ENCODE data around the gene DTNB. TPM values are rescaled to one million over a fixed set of nuclear protein-coding genes. Genes with fewer than 3 reads are reported as not detected.
"Not testable (repeated sequence)": the region's sequence is repeated elsewhere in the genome, so short reads cannot be mapped to it uniquely, and the experiment has no call there.

DTNB gene
- polyA plus RNA-seq, 1 donor from 2014 or later = 22.5 TPM

DNA sequence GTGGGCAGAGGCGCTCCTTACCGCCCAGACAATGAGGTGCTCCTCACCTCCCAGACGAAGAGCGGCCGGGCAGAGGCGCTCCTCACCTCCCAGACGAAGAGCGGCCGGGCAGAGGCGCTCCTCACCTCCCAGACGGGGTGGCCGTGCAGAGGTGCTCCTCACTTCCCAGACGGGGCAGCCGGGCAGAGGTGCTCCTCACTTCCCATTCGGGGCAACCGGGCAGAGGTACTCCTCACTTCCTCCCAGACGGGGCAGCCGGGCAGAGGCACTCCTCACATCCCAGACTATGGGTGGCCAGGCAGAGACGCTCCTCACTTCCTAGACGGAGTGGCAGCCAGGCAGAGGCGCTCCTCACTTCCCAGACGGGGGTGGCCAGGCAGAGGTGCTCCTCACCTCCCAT lies 138.4 kb downstream of the DTNB start:
- not testable (repeated sequence) for H3K36me3 ChIP-seq (ENCODE audit: insufficient read depth, low read length); H3K9ac ChIP-seq (ENCODE audit: low read length); H3K27ac ChIP-seq (ENCODE audit: low read length); H3K4me2 ChIP-seq (ENCODE audit: low read length); H4K20me1 ChIP-seq (ENCODE audit: insufficient read depth); H3K9me3 ChIP-seq (ENCODE audit: low read length); H2AFZ ChIP-seq (ENCODE audit: low read depth, low read length); H3K9me2 ChIP-seq (ENCODE audit: insufficient read depth, low read length); H3K79me2 ChIP-seq (replicated peaks; ENCODE audit: insufficient read depth, low read length); H3K27me3 ChIP-seq (ENCODE audit: insufficient read depth, low read depth, low read length); H3K4me3 ChIP-seq (ENCODE audit: low read length); H3F3A ChIP-seq (ENCODE audit: insufficient read depth, low read length, poor library complexity, severe bottlenecking)

DNA sequence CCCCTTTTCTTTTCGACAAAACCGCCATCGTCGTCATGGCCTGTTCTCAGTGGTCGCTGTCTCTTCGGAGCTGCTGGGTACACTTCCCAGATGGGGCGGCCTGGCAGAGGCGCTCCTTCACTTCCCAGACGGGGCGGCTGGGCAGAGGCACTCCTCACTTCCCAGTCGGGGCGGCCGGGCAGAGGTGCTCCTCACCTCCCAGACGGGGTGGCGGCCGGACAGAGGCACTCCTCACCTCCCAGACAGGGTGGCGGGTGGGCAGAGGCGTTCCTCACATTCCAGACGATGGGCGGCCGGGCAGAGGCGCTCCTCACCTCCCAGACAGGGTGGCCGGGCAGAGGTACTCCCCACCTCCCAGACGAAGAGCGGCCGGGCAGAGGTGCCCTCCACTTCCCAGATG lies 138.9 kb downstream of the DTNB start:
- H3K4me2 ChIP-seq (ENCODE audit: low read length) = no peak overlapping the region
- H3K27me3 ChIP-seq (ENCODE audit: insufficient read depth, low read depth, low read length) = no peaks in the 10 kb centered on the region
- no peak overlapping the region for H3K27ac ChIP-seq (ENCODE audit: low read length)

DNA sequence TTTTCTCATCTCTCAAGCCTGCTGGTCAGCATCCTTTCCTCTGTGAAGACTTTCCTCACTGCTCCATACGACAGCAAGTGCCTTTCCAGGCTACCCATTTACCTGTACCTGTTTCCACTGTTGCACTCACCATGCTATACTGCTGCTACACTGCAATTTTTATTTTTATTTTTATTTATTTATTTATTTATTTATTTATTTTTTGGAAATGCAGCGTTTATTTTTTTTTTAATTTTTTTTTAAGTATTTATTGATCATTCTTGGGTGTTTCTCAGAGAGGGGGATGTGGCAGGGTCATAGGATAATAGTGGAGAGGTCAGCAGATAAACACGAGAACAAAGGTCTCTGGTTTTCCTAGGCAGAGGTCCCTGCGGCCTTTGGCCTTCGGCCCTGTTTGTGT lies 139.6 kb downstream of the DTNB start:
- not testable (repeated sequence) for H3F3A ChIP-seq (ENCODE audit: insufficient read depth, low read length, poor library complexity, severe bottlenecking); H3K4me3 ChIP-seq (ENCODE audit: low read length); H3K79me2 ChIP-seq (replicated peaks; ENCODE audit: insufficient read depth, low read length); H3K27me3 ChIP-seq (ENCODE audit: insufficient read depth, low read depth, low read length); H3K9ac ChIP-seq (ENCODE audit: low read length); H4K20me1 ChIP-seq (ENCODE audit: insufficient read depth); H3K4me2 ChIP-seq (ENCODE audit: low read length); H3K9me2 ChIP-seq (ENCODE audit: insufficient read depth, low read length); H2AFZ ChIP-seq (ENCODE audit: low read depth, low read length); H3K9me3 ChIP-seq (ENCODE audit: low read length); H3K36me3 ChIP-seq (ENCODE audit: insufficient read depth, low read length)
- peak overlapping the region; percentile 64 for H3K27ac ChIP-seq (ENCODE audit: low read length)

More for the DNA sequence above, 138.9 kb downstream of the DTNB start:
- TF ChIP-seq EP300 (conservative IDR thresholded peaks at IDR 0.05; ENCODE audit: poor library complexity, severe bottlenecking) (no peak), TAF1 (IDR thresholded peaks at IDR 0.05; ENCODE audit: low read depth) (no peak), SMC3 (conservative IDR thresholded peaks at IDR 0.05; ENCODE audit: poor library complexity) (no peak), POLR2AphosphoS5 (IDR thresholded peaks at IDR 0.05) (no peak), RAD21 (conservative IDR thresholded peaks at IDR 0.05) (no peak), EZH2 (IDR thresholded peaks at IDR 0.05; ENCODE audit: borderline replicate concordance, insufficient read depth, low read length, poor library complexity, severe bottlenecking) (no peak), CTCF (IDR thresholded peaks at IDR 0.05; ENCODE audit: poor library complexity, severe bottlenecking) (no peak), REST (IDR thresholded peaks at IDR 0.05; ENCODE audit: borderline replicate concordance) (no peak), MXI1 (conservative IDR thresholded peaks at IDR 0.05; ENCODE audit: poor library complexity, severe bottlenecking) (no peak)
- no peaks in the 10 kb centered on the region for H3K9me3 ChIP-seq (ENCODE audit: low read length)
- H3K9me2 ChIP-seq (ENCODE audit: insufficient read depth, low read length) = no peaks in the 10 kb centered on the region
- H3F3A ChIP-seq (ENCODE audit: insufficient read depth, low read length, poor library complexity, severe bottlenecking) = no peaks in the 10 kb centered on the region
- H4K20me1 ChIP-seq (ENCODE audit: insufficient read depth) = no peaks in the 10 kb centered on the region
- H3K36me3 ChIP-seq (ENCODE audit: insufficient read depth, low read length) = no peaks in the 10 kb centered on the region
- no peak overlapping the region for H3K9ac ChIP-seq (ENCODE audit: low read length)
- no peak overlapping the region for H3K4me3 ChIP-seq (ENCODE audit: low read length)
- H2AFZ ChIP-seq (ENCODE audit: low read depth, low read length) = no peak overlapping the region
- no peaks in the 10 kb centered on the region for H3K79me2 ChIP-seq (replicated peaks; ENCODE audit: insufficient read depth, low read length)
